Ascending aorta (tissue), 2 donors: ENCODE data around the gene RGS10. TPM values are rescaled to one million over a fixed set of nuclear protein-coding genes. Genes with fewer than 3 reads are reported as not detected.

Source experiments
- DNase-seq, 2 donors: peaks; one replicate each; pipeline ENCODE4 v3.0.0-alpha.2; 2019; ENCODE audit warnings: low spot score in 2 of 2
- H3K27ac ChIP-seq, 2 donors: fragments of 200-600 bp; sonication (generic); one replicate each; pipeline ENCODE4 v1.5.1; 2016 to 2017; ENCODE audit warnings: mild to moderate bottlenecking in 1 of 2
- H3K27me3 ChIP-seq: fragments of 200-600 bp; sonication (generic); one replicate; pipeline ENCODE4 v1.5.1; 2017
- H3K36me3 ChIP-seq, 2 donors: fragments of 200-600 bp; sonication (generic); one replicate each; pipeline ENCODE4 v1.5.1; 2016
- H3K4me1 ChIP-seq, 2 donors: fragments of 200-600 bp; sonication (generic); one replicate each; pipeline ENCODE4 v1.5.1; 2016 to 2017; ENCODE audit warnings: mild to moderate bottlenecking in 1 of 2
- H3K4me3 ChIP-seq, 2 donors: fragments of 200-600 bp; sonication (generic); one replicate each; pipeline ENCODE4 v1.5.1; 2016 to 2017; ENCODE audit warnings: mild to moderate bottlenecking in 1 of 2
- H3K9me3 ChIP-seq, 2 donors: fragments of 200-600 bp; sonication (generic); one replicate each; pipeline ENCODE4 v1.5.1; 2016
- intact Hi-C: fragments of 100-400 bp; cut with DNase I; formaldehyde crosslinking; loops from one replicate; pipeline ENCODE4 v1.15.1; 2023
- total RNA-seq: library from RNA; depleted of rRNA; stranded (reverse); fragments of >200 nt; gene quantifications from one replicate; pipeline ENCODE4 v1.1.0, GENCODE V29; 2016
- TF ChIP-seq, protein P1 (sequence below), 3 experiments: fragments of 200-600 bp in 2 of 3; fragments of 450-650 bp in 1 of 3; sonication (generic) in 2 of 3; IDR thresholded peaks; one replicate each; pipeline ENCODE4 v1.5.1; 2016 to 2019; ENCODE audit warnings: antibody characterized with exemption in 3 of 3, mild to moderate bottlenecking in 1 of 3, moderate library complexity in 1 of 3

The RGS10 gene
- total RNA-seq, 1 donor from 2014 or later, result 42.9 TPM

DNA sequence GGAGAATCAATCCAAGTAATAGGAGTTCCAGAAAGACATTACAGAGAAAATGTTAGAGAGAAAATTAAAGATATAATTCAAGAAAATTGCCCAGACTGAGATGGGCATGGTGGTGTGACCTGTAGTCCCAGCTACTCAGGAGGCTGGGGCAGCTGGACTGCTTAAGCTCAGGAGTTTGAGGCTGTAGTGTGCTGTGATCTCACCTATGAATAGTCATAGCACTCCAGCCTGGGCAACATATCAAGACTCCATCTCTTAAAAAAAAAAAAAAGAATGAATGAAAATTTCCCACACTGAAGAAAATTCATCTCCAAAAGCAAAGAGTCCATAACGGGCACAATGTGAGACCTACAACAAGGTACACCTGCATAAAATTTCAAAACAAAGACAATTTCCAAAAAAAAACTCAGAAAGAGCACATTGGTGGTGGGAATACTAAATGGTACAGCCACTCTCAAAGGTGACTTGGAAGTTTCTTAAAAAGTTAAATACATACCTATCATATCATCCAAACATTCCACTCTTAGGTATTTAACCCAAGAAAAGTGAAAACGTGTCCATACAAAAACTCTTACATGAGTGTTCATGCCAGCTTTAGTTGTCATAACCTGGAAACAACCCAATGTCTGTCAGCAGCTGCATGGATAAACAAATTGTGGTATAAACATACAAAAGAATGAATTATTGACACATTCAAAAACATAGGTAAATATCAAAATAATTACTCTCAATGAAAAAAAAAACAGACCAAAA, 6.9 kb upstream of the RGS10 start:
- H3K36me3 ChIP-seq, result no peaks in the 10 kb centered on the region
- TF ChIP-seq, protein P1, sequence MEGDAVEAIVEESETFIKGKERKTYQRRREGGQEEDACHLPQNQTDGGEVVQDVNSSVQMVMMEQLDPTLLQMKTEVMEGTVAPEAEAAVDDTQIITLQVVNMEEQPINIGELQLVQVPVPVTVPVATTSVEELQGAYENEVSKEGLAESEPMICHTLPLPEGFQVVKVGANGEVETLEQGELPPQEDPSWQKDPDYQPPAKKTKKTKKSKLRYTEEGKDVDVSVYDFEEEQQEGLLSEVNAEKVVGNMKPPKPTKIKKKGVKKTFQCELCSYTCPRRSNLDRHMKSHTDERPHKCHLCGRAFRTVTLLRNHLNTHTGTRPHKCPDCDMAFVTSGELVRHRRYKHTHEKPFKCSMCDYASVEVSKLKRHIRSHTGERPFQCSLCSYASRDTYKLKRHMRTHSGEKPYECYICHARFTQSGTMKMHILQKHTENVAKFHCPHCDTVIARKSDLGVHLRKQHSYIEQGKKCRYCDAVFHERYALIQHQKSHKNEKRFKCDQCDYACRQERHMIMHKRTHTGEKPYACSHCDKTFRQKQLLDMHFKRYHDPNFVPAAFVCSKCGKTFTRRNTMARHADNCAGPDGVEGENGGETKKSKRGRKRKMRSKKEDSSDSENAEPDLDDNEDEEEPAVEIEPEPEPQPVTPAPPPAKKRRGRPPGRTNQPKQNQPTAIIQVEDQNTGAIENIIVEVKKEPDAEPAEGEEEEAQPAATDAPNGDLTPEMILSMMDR (IDR thresholded peaks at IDR 0.05), result no peak

GRCh38 chr10:119546009-119546408, 3.5 kb upstream of the RGS10 start:
- TF ChIP-seq, protein P1 (IDR thresholded peaks at IDR 0.05), result no peak
- Histone ChIP-seq H3K4me1 (peaks cover 0 to 8% of the 10 kb centered on the region in 2 donors), H3K36me3 (no peaks in the 10 kb centered on the region), H3K27ac (no peak overlapping the region), H3K9me3 (no peaks in the 10 kb centered on the region), H3K27me3 (no peaks in the 10 kb centered on the region), H3K4me3 (no peak overlapping the region)
- intact Hi-C loops, result no loop called here
- peak in 1 of 2 donors; percentile 43 for DNase-seq

More for the DNA sequence above, 6.9 kb upstream of the RGS10 start:
- intact Hi-C loops, result no loop called here
- H3K27me3 ChIP-seq, result no peaks in the 10 kb centered on the region
- H3K4me3 ChIP-seq, result no peak overlapping the region
- H3K9me3 ChIP-seq, result no peaks in the 10 kb centered on the region
- no peaks in the 10 kb centered on the region for H3K4me1 ChIP-seq
- H3K27ac ChIP-seq, result no peak overlapping the region
- peak in 1 of 2 donors; percentile 11 for DNase-seq

DNA sequence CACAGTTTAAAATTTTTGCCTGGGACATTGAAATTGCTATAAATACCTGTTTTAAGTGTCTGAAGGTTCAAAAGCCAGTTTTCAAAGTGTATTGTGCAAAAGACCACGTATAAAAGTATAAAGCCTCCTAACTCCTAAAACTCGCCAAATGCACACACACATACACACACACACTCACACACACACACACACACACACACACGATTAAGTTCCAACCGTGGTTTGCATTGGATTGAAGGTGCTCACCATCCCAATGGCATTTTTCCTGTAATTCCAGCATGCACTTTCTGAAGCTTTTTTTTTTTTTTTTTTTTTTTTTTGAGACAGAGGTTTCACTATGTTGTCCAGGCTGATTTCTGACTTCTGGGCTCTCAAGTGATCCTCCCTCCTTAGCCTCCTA, 2.8 kb upstream of the RGS10 start:
- H3K36me3 ChIP-seq, result no peaks in the 10 kb centered on the region
- H3K4me3 ChIP-seq, result no peak overlapping the region
- no peaks in the 10 kb centered on the region for H3K27me3 ChIP-seq
- DNase-seq, result no peak
- TF ChIP-seq, protein P1 (IDR thresholded peaks at IDR 0.05), result no peak
- intact Hi-C loops, result no loop called here
- peaks cover 0 to 10% of the 10 kb centered on the region in 2 donors for H3K4me1 ChIP-seq
- H3K9me3 ChIP-seq, result no peaks in the 10 kb centered on the region
- H3K27ac ChIP-seq, result no peak overlapping the region

DNA sequence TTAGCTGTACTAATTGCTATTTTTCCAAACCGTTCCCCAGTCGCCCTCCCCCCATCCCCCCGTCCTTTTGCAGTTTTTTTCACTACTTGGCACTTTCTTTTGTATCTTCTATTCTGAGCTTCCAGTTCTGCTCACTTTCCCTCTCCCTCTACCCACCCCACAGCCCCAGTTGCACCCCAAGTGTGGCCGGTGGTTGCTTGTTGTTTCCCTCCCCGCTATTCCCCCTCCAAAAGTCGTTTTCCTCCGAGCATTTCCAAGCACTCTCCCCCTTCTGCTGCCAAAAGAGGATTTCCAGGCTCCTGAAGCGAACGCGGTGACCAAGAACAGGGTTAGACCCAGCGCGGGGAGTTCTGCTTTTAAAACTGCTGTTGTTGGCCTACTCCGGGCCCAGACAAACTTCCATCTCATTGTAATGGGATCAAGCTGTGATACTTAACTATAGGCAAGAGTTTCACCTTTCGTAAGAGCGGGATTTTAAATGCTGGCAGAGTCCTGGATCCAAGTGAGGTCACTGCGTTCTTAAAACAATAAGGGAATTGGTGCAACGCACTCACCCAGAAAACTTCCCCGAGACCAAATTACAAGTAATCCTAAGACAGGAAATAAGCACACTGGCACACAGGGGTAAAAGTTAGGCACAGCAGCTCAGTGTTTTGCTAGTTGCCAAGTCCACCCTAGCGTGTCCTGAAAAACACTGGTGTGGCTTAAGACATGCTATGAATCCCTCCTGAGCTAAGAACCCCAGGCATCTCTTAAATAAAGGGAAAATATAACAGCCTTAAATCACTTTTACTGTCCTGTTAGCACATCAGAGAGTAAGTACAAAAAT, 1.5 kb upstream of the RGS10 start:
- no peaks in the 10 kb centered on the region for H3K27me3 ChIP-seq
- H3K4me1 ChIP-seq, result peaks cover 0 to 10% of the 10 kb centered on the region in 2 donors
- intact Hi-C loops, result loop anchor here (2.0 to 5.0 kb wide), 4 partner anchors 53 to 367 kb away; partner anchors contain the start of genes BAG3, PRDX3 and TIAL1
- TF ChIP-seq, protein P1 (IDR thresholded peaks at IDR 0.05), result no peak
- DNase-seq, result peak in 1 of 2 donors; percentile 65
- H3K27ac ChIP-seq, result peak overlapping the region; percentile 58 to 79
- H3K36me3 ChIP-seq, result no peaks in the 10 kb centered on the region
- H3K4me3 ChIP-seq, result peak overlapping the region; percentile 85 to 89
- H3K9me3 ChIP-seq, result no peaks in the 10 kb centered on the region

GRCh38 chr10:119542988-119543813, 682 bp upstream of the RGS10 start:
- Histone ChIP-seq H3K27ac (peak overlapping the region; percentile 58 to 79), H3K27me3 (no peaks in the 10 kb centered on the region), H3K4me3 (peak overlapping the region; percentile 85 to 89), H3K36me3 (no peaks in the 10 kb centered on the region), H3K4me1 (peaks cover 0 to 10% of the 10 kb centered on the region in 2 donors), H3K9me3 (no peaks in the 10 kb centered on the region)
- peak in 1 of 2 donors; percentile 71 for DNase-seq
- intact Hi-C loops, result loop anchor here (2.0 to 5.0 kb wide), 4 partner anchors 54 to 366 kb away; partner anchors contain the start of genes BAG3, PRDX3 and TIAL1
- TF ChIP-seq, protein P1 (IDR thresholded peaks at IDR 0.05), result peak in 2 of 3 experiments; percentile 40 to 66
